ENCODE results near the gene RCAN2. TPM values are rescaled to one million over a fixed set of nuclear protein-coding genes. Genes with fewer than 3 reads are reported as not detected.

RCAN2 gene
- polyA plus RNA-seq, 1 donor from 2014 or later: not detected

DNA sequence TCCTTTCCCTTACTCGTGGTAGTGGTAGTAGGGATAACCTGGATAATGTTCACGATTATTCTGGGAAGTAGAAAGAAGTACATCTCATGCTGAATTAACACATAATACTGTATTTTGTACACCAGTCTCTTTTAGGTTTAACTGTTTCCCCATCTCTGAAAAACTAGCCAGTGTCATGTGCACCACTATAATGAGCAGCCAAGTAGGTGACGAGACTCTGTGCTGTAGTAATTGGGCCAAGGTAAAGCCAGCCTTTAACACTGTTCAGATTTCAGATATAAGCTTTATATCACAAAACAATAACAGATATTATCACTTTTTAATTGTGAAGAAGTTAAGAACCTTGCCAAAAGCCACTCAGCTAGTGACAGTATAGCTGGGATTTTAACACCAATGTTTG, 219.5 kb downstream of the RCAN2 start:
- Mint-ChIP-seq H3K4me3 (no peak overlapping the region), H3K4me1 (no peaks in the 10 kb centered on the region), H3K27me3 (no peaks in the 10 kb centered on the region), H3K9me3 (peaks cover 0 to 4% (median 0%) of the 10 kb centered on the region in 3 donors), H3K36me3 (no peaks in the 10 kb centered on the region), H3K27ac (no peak overlapping the region)

DNA sequence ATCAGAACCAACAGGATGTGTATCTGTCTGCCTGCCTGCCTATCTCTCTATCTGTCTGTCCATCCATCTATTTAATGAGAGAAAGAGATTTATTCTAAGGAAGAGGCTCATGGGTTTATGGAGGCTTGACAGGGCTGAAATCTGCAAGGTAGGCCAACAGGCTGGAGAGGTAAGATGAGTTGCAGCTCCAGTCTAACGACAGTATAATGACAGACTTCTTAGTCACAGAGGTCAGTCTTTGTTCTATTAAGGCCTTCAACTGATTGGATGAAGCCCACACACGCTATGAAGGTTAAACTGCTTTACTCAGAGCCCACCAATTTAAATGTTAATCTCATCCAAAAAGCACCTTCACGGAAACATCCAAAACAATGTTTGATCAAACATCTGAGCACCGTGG, 220.1 kb downstream of the RCAN2 start:
- peaks cover 0 to 4% (median 0%) of the 10 kb centered on the region in 3 donors for H3K9me3 Mint-ChIP-seq
- H3K27me3 Mint-ChIP-seq: no peaks in the 10 kb centered on the region
- H3K4me3 Mint-ChIP-seq: no peak overlapping the region
- H3K4me1 Mint-ChIP-seq: no peaks in the 10 kb centered on the region
- no peak overlapping the region for H3K27ac Mint-ChIP-seq
- no peaks in the 10 kb centered on the region for H3K36me3 Mint-ChIP-seq

DNA sequence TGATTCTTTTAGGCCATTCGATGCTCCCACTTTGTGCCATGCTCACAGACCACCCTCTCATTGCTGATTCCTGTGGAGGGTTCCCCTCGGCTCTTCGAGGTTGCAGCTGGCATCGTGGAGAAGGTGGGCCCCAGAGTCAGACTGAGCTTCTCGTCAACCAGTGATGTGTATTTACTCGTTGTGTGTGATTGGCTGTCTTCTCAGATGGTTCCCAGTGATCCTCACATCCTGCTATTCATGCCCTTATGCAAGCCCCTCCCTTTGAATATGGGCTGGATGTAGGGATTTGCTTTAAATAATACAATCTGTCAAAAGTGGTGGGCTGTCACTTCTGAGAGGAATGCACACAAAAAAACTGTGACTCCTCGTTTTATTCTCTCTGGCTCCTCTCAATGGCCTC, 220.9 kb downstream of the RCAN2 start:
- no peaks in the 10 kb centered on the region for H3K36me3 Mint-ChIP-seq
- no peaks in the 10 kb centered on the region for H3K4me1 Mint-ChIP-seq
- no peak overlapping the region for H3K4me3 Mint-ChIP-seq
- no peaks in the 10 kb centered on the region for H3K27me3 Mint-ChIP-seq
- H3K27ac Mint-ChIP-seq: no peak overlapping the region
- peaks cover 0 to 2% (median 0%) of the 10 kb centered on the region in 3 donors for H3K9me3 Mint-ChIP-seq

DNA sequence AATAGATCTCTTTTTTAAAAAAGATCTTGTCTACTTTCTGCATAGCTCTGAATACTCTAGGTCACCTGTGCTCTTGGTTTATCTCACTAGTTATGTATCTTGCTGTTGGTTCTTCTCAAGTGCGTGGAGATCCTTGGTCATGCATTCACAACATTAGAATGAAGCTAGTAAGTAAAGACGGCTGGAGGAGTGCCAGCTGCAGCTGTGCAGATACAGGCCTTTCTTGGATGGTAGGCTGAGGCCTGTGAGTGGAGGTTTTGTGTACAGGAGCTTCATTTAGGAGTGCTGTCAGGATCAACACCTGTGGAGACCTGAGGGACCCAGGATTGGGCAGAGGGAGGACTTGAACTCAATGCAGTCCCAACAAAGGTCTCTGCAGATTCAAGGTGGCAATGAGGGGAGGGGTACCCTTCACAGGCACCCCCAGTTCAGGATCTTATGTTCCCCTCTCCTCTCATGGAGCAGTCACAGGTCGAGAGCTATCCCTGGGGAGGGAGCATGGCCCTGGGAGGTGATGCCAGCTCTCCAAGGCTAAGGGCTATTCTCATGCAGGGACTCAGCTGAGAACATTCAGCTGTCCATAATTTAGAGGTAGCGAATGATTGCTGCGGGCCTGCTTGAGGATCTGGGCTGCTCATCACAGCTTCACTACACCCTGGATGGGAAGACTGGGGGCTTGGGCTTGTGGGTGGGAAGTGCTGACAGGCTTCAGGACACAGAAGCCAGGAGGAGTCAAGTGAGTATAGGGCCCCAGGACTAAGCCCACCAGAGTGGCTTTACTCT, 221.6 kb downstream of the RCAN2 start:
- Mint-ChIP-seq H3K4me1 (no peaks in the 10 kb centered on the region), H3K9me3 (peaks cover 0 to 2% (median 0%) of the 10 kb centered on the region in 3 donors), H3K4me3 (no peak overlapping the region), H3K36me3 (no peaks in the 10 kb centered on the region), H3K27me3 (no peaks in the 10 kb centered on the region), H3K27ac (no peak overlapping the region)

DNA sequence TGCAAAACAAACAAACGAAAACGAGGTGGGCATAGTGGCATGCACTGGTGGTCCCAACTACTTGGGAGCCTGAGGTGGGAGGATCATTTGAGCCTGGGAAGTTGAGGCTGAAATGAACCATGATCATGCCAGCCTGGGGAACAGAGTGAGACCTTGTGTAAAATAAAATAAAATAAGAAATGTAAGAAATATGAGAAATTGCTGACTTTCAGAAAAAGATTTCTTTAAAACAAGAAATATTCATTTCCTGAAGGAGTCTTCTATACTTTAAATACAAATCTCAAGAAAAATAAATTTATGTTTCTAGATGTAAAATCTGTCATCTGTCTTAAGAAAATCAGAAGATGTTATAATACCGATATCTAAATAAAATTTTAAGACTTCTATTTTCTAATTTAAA, 223.7 kb downstream of the RCAN2 start:
- Mint-ChIP-seq H3K4me1 (no peaks in the 10 kb centered on the region), H3K27me3 (no peaks in the 10 kb centered on the region), H3K36me3 (no peaks in the 10 kb centered on the region), H3K4me3 (no peak overlapping the region), H3K9me3 (peaks cover 0 to 2% (median 0%) of the 10 kb centered on the region in 3 donors), H3K27ac (no peak overlapping the region)

DNA sequence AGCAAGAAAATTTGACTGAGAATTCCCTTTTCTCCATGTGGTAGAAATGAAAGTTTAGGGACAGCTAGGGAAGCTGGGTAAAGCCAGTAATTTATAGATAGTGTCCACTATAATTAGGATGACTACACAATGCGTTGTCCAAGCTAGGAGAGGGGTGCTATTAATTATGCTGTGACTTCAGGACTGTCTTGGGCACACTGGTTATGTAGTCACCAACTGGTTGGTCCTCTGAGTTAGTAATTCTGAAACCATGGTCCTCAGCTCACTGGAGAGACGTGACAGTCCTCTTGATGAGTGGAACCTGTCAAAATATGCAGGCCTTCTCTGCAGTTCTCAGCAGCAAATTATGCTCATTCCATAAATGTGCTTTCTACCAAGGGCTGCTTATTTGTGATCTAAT, 225.9 kb downstream of the RCAN2 start:
- H3K4me1 Mint-ChIP-seq: no peaks in the 10 kb centered on the region
- no peaks in the 10 kb centered on the region for H3K36me3 Mint-ChIP-seq
- H3K9me3 Mint-ChIP-seq: peaks cover 0 to 2% (median 0%) of the 10 kb centered on the region in 3 donors
- no peak overlapping the region for H3K4me3 Mint-ChIP-seq
- H3K27ac Mint-ChIP-seq: peak overlapping the region in 1 of 3 donors; percentile 24
- no peaks in the 10 kb centered on the region for H3K27me3 Mint-ChIP-seq

DNA sequence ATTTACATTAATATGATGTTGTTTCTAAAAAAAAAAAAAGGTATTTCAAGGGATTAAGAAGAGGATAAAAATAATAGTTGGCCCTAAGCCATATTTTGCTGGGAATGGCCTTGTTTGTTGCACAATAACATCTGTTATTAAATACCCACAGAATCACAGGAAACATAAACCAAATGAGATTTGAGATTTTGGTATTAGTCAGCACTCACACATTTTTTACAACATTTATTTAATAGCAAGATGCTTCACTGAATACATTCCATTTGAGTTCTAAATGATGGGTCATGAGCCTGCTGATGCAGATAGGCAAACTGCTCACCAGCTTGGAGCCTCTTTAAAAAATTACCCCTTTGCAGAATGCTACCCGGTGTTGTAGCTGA, 227.6 kb downstream of the RCAN2 start:
- no peak overlapping the region for H3K27ac Mint-ChIP-seq
- no peaks in the 10 kb centered on the region for H3K4me1 Mint-ChIP-seq
- no peaks in the 10 kb centered on the region for H3K36me3 Mint-ChIP-seq
- H3K4me3 Mint-ChIP-seq: no peak overlapping the region
- H3K9me3 Mint-ChIP-seq: peaks cover 0 to 2% (median 0%) of the 10 kb centered on the region in 3 donors
- no peaks in the 10 kb centered on the region for H3K27me3 Mint-ChIP-seq

DNA sequence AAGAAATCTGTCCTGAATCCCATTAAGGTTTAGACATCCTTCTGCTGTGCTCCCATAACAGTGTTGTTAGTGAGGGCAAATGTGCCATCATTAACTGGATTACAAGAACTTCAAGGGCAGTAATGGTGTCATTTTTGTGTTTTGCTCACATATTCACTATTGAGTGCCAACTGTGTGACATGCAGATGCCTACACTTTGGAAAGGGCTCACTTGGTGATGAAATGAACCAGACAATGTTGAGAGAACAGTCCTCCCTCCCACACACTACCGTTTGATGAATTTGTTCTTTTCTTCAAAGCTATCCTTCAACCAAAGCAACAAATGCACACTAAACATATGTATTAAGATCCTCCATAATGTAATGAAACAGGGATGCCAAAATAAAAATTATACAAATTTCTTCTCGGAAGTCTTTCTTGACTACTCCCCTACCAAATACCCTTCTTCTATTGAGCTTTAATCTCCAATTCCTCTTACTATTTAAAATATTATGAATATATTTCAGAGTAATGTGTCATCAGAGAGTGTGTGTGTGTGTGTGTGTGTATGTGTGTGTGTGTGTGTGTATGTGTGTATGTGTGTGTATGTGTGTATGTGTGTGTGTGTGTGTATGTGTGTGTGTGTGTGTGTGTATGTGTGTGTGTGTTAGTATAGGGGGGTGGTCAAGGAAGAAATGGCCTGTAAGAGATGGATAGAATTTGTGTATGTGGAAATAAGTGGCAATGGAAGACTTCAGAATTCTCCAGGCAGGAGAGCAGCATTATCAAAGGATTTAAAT, 228.1 kb downstream of the RCAN2 start:
- H3K27ac Mint-ChIP-seq: no peak overlapping the region
- no peaks in the 10 kb centered on the region for H3K9me3 Mint-ChIP-seq
- no peaks in the 10 kb centered on the region for H3K36me3 Mint-ChIP-seq
- H3K27me3 Mint-ChIP-seq: no peaks in the 10 kb centered on the region
- H3K4me3 Mint-ChIP-seq: no peak overlapping the region
- no peaks in the 10 kb centered on the region for H3K4me1 Mint-ChIP-seq

DNA sequence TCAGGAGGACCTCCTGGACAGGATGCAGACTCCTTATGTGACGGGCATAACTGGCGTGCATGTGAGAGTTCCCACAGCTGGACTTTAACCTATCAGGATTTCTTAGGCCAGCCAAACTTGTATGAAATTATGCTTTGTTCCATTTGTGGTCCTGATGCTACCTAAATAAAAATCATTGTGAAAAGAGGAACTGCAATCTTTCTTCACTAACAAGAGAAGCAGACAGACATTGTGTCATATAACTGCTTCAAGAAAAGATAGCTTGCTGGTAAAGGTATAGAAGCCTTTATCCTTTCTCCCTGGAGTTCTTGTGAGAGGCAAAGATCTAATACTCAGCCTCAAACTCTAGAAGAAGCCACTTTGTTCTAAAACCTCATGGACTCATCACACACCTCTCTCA, 233.0 kb downstream of the RCAN2 start:
- H3K27me3 Mint-ChIP-seq: no peaks in the 10 kb centered on the region
- no peak overlapping the region for H3K4me3 Mint-ChIP-seq
- H3K4me1 Mint-ChIP-seq: no peaks in the 10 kb centered on the region
- no peaks in the 10 kb centered on the region for H3K9me3 Mint-ChIP-seq
- H3K27ac Mint-ChIP-seq: no peak overlapping the region
- H3K36me3 Mint-ChIP-seq: no peaks in the 10 kb centered on the region

DNA sequence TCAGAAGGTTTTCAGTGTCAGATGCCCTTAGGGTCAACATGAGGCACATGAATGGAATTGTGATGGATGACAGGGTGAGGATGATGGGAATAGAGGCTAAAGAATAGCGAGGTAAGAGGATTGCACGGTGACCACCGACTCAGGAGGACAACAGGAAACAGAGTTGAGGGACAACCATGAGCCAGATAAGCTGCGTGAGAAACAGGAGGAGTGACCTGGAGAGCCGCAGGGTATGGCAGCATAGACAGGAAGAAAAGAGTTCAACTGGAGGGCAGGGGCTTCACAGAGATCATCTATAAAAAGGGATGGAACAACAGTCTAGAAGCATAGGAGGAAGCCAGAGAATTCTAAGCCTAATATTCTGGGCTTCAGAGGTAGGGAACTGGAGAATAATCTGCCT, 235.7 kb downstream of the RCAN2 start:
- Mint-ChIP-seq H3K9me3 (no peaks in the 10 kb centered on the region), H3K4me3 (no peak overlapping the region), H3K4me1 (no peaks in the 10 kb centered on the region), H3K27ac (no peak overlapping the region), H3K27me3 (no peaks in the 10 kb centered on the region), H3K36me3 (no peaks in the 10 kb centered on the region)

DNA sequence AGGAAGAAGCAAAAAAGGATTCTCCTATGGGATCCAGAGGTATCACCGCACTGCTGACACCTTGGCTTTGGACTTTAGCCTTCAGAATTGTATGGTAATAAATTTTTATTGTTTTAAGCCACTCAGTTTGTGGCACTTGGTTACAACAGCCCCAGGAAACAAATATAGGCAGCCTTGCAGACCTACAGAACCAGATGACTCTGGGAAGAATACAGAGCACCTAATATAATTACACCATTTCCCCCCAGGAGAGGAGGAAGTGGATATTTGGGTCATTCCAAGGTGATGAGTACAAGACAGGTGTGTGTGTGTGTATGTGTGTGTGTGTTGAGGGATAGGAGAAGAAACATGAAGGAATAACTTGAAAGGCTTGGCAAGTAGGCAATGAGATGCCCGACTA, 236.3 kb downstream of the RCAN2 start:
- H3K9me3 Mint-ChIP-seq: no peaks in the 10 kb centered on the region
- H3K36me3 Mint-ChIP-seq: no peaks in the 10 kb centered on the region
- no peak overlapping the region for H3K27ac Mint-ChIP-seq
- no peaks in the 10 kb centered on the region for H3K4me1 Mint-ChIP-seq
- H3K4me3 Mint-ChIP-seq: no peak overlapping the region
- no peaks in the 10 kb centered on the region for H3K27me3 Mint-ChIP-seq

DNA sequence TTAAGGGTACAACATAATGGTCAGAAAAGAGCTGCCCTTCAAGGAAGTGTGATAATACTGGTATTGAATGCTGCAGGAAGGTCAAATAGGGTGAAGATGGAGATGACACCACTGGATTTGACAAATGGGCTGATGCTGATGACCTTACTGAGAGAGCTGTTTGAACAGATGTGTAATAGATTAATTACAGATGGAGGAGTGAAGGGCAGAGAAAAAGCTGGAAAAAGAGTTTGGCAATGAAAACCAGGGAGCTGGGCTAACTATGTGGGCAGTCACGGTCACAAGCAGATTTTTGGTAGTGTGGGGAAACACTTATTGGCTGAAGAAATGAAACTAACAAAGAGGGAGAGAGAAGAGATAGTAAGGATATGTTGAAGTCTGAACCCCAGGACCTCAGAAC, 236.9 kb downstream of the RCAN2 start:
- H3K27me3 Mint-ChIP-seq: no peaks in the 10 kb centered on the region
- no peaks in the 10 kb centered on the region for H3K9me3 Mint-ChIP-seq
- no peaks in the 10 kb centered on the region for H3K36me3 Mint-ChIP-seq
- no peak overlapping the region for H3K4me3 Mint-ChIP-seq
- H3K27ac Mint-ChIP-seq: no peak overlapping the region
- H3K4me1 Mint-ChIP-seq: no peaks in the 10 kb centered on the region

DNA sequence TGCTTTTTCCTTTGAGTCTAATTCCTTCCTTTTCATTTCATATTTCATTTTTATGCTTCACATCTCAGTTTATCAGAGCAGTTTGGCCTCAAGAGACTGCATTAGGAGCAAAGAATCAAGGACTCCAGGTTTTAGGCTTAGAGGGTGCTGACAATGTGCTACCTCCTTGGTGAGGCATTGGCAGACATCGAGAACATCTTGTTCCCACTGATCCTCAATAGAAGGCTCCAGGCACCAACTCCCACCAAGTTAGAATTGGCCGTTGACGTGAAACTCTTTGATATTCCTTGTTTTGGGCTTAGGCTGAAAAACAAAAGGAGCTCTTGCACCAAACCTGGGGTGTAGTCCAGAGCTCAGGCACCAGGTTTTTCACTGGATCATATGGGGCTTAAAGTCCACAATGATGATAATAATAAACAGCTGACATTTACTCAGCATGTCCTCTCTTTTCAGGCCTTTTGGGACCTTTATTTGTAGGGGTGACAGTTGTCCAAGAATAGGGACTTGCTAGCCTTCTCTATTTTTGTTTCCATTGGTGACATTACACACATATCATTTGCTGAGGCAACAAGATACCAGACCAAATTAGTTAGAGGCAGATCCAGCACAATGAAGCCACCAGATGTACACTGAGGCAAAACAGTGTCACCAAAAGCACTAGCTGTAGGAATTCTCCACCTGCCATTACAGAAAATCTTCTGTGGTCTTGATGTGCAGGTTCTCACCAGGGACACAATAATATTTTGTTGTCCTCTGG, 239.5 kb downstream of the RCAN2 start:
- Mint-ChIP-seq H3K4me3 (no peak overlapping the region), H3K27ac (no peak overlapping the region), H3K4me1 (no peaks in the 10 kb centered on the region), H3K36me3 (no peaks in the 10 kb centered on the region), H3K27me3 (no peaks in the 10 kb centered on the region), H3K9me3 (no peaks in the 10 kb centered on the region)

DNA sequence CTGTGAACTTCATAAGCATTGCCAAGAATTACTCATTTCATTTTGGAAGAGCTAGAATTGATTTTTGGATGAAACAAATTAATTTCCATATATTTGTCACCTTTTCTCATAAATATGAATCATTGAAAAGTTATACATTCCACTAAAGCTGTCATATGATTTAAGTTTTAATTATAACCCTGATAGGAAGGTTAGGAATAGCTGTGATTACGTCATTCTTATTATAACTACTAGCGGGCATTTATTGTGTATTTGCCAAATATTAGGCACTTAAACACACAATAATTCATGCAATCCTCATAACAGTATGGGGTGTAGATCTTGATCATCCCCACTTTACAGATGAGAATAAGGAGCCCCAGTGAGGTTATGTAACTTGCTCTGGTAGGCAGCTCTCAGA, 243.1 kb downstream of the RCAN2 start:
- peaks cover 4 to 8% (median 4%) of the 10 kb centered on the region in 3 donors for H3K4me1 Mint-ChIP-seq
- H3K4me3 Mint-ChIP-seq: no peak overlapping the region
- H3K27me3 Mint-ChIP-seq: no peaks in the 10 kb centered on the region
- no peaks in the 10 kb centered on the region for H3K36me3 Mint-ChIP-seq
- no peaks in the 10 kb centered on the region for H3K9me3 Mint-ChIP-seq
- no peak overlapping the region for H3K27ac Mint-ChIP-seq

DNA sequence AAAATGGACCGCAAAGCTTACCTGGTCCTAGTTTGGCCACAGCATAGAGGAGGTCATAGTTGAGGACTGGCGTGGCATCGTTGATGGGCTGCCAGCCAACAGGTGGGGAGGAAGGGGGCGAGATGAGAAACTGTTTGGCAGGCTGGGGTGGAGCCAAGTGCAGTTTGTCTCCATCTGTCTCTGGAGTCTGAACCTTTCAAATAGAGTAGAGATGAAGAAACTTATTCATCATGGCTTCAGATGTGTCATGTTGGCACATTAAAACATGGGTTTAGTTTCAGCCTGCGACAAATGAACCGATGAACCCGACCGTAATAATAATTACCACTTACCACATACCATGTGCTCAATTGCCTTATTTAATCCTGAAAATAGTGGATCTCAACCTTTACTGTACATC, 244.5 kb downstream of the RCAN2 start:
- no peaks in the 10 kb centered on the region for H3K9me3 Mint-ChIP-seq
- H3K4me3 Mint-ChIP-seq: no peak overlapping the region
- H3K4me1 Mint-ChIP-seq: peaks cover 4 to 8% (median 4%) of the 10 kb centered on the region in 3 donors
- no peak overlapping the region for H3K27ac Mint-ChIP-seq
- H3K27me3 Mint-ChIP-seq: no peaks in the 10 kb centered on the region
- no peaks in the 10 kb centered on the region for H3K36me3 Mint-ChIP-seq
